K562 (cell line): ENCODE results near the gene CD9. TPM values are rescaled to one million over a fixed set of nuclear protein-coding genes. Genes with fewer than 3 reads are reported as not detected.
A peak's percentile ranks its signal among the peaks of the same experiment; 100 is the strongest.

Source experiments
- ATAC-seq: fragments of 200-7000 bp; cut with Tn5 transposase; 3 replicates; pipeline ENCODE4 v1.9.1; 2020; ENCODE audit warnings: moderate library complexity
- BruUV-seq: library from RNA; stranded (reverse); fragments of 400-500 nt; replicated peaks from 2 replicates; lab custom pipeline; 2021; lab: Mats Ljungman, UMichigan
- CTCF ChIA-PET: fragments of 300-600 bp; formaldehyde crosslinking; extraction: SDS; loops from one replicate; lab custom pipeline; 2021; ENCODE audit warnings: low intra/inter-chr PET ratio; lab: Yijun Ruan, JAX
- POLR2A ChIA-PET: fragments of 300-600, 350-650 bp; sonication (Branson Sonifier 250); formaldehyde crosslinking; extraction: SDS; loops from one replicate; lab custom pipeline; 2021; ENCODE audit warnings: antibody characterized with exemption, inconsistent platforms; lab: Yijun Ruan, JAX
- DNase-seq, 4 experiments: peaks; one replicate each; pipeline versions ENCODE4 v3.0.0 to v3.0.0-alpha.2; 2011 to 2018; ENCODE audit warnings: low spot score in 3 of 4, mixed read lengths in 3 of 4; ENCODE audit errors: extremely low read depth in 1 of 4
- FAIRE-seq: peaks from 2 replicates; lab custom pipeline; 2011; peaks lifted over from hg19 to GRCh38; lab: Jason Lieb, UNC
- H2AFZ ChIP-seq: 2 replicates; pipeline ENCODE4 v1.6.0; 2011; ENCODE audit warnings: low read depth, low read length, control low read depth, inconsistent platforms
- H3K27ac ChIP-seq: fragments of 200-600 bp; 3 replicates; pipeline ENCODE4 v1.8.0; 2011; ENCODE audit warnings: low read depth, mild to moderate bottlenecking, control low read depth, inconsistent platforms, low read length, moderate library complexity, mixed read lengths; ENCODE audit errors: extremely low read depth
- H3K27me3 ChIP-seq, 2 experiments: fragments of 300-600 bp in 1 of 2; 2 replicates in 1 of 2; 3 replicates in 1 of 2; pipeline versions ENCODE4 v1.6.0 to v1.8.0; 2011; ENCODE audit warnings: inconsistent platforms in 2 of 2, low read length in 2 of 2, mild to moderate bottlenecking in 1 of 2, mixed read lengths in 1 of 2, moderate library complexity in 1 of 2; ENCODE audit not compliant: control insufficient read depth in 2 of 2, insufficient read depth in 2 of 2
- H3K36me3 ChIP-seq: fragments of 300-600 bp; 3 replicates; pipeline ENCODE4 v1.8.0; 2011; ENCODE audit warnings: mild to moderate bottlenecking, low read length, inconsistent platforms; ENCODE audit not compliant: control insufficient read depth, insufficient read depth
- H3K4me1 ChIP-seq, 2 experiments: fragments of 200-600 bp in 1 of 2; replicated peaks in 1 of 2; 2 replicates in 1 of 2; 3 replicates in 1 of 2; pipeline versions ENCODE4 v1.5.1 to v1.8.0; 2011; ENCODE audit warnings: inconsistent platforms in 2 of 2, low read length in 2 of 2, mild to moderate bottlenecking in 1 of 2, mixed read lengths in 1 of 2, moderate library complexity in 1 of 2; ENCODE audit not compliant: control insufficient read depth in 2 of 2, insufficient read depth in 2 of 2
- H3K4me2 ChIP-seq: 2 replicates; pipeline ENCODE4 v1.6.1; 2011; ENCODE audit warnings: low read length, control low read depth, inconsistent platforms, mixed read lengths; ENCODE audit not compliant: insufficient read depth
- H3K4me3 ChIP-seq: fragments of 200-600 bp; sonication (generic), shearing (Covaris generic); 2 replicates; pipeline ENCODE4 v1.5.1; 2016; ENCODE audit warnings: control low read depth, inconsistent platforms
- H3K79me2 ChIP-seq: fragments of 200-600 bp; 3 replicates; pipeline ENCODE4 v1.8.0; 2011; ENCODE audit warnings: low read length, inconsistent platforms; ENCODE audit not compliant: control insufficient read depth, insufficient read depth
- H3K9ac ChIP-seq, 2 experiments: 2 replicates each; pipeline versions ENCODE4 v1.6.0 to v1.6.1; 2011; ENCODE audit warnings: low read depth in 2 of 2, low read length in 2 of 2, control low read depth in 1 of 2, inconsistent platforms in 1 of 2, mild to moderate bottlenecking in 1 of 2, mixed read lengths in 1 of 2; ENCODE audit not compliant: insufficient read depth in 1 of 2
- H3K9me1 ChIP-seq: one replicate; pipeline ENCODE4 v1.6.0; 2011; ENCODE audit warnings: inconsistent platforms, mild to moderate bottlenecking, low read length, moderate library complexity; ENCODE audit not compliant: control insufficient read depth, insufficient read depth
- H3K9me3 ChIP-seq: replicated peaks from 2 replicates; pipeline ENCODE4 v1.5.1; 2011; ENCODE audit warnings: low read depth, low read length, inconsistent platforms; ENCODE audit not compliant: control insufficient read depth, insufficient read depth
- H4K20me1 ChIP-seq: replicated peaks from 2 replicates; pipeline ENCODE4 v1.6.1; 2011; ENCODE audit warnings: low read length, inconsistent platforms, mixed read lengths; ENCODE audit not compliant: control insufficient read depth, insufficient read depth
- BCL6 ChIP-seq: fragments of 250-450 bp; sonication (Bioruptor Pico); IDR thresholded peaks from 2 replicates; pipeline ENCODE4 v1.4.0; 2020
- CBX5 ChIP-seq: IDR thresholded peaks from 2 replicates; pipeline ENCODE4 v1.6.1; 2014; ENCODE audit warnings: low read depth, borderline replicate concordance
- EWSR1 ChIP-seq: fragments of 450-650 bp; IDR thresholded peaks from 2 replicates; pipeline ENCODE4 v1.6.1; 2018; ENCODE audit warnings: borderline replicate concordance, mild to moderate bottlenecking, low read depth, moderate library complexity; ENCODE audit not compliant: partially characterized antibody
- FIP1L1 ChIP-seq: fragments of 200-400 bp; formaldehyde crosslinking; IDR thresholded peaks from 2 replicates; pipeline ENCODE4 v1.6.1; 2018; ENCODE audit warnings: mild to moderate bottlenecking, low read depth, low read length; ENCODE audit not compliant: poor library complexity, severe bottlenecking
- FOXA3 ChIP-seq, 2 experiments: fragments of 450-650 bp in 1 of 2; sonication (generic) in 1 of 2; formaldehyde crosslinking; IDR thresholded peaks in 1 of 2; conservative IDR thresholded peaks in 1 of 2; 2 replicates each; pipeline versions ENCODE4 v1.4.0 to v1.8.0; 2020 to 2022; ENCODE audit warnings: mild to moderate bottlenecking in 2 of 2, missing genetic modification reagents in 1 of 2
- KDM4B ChIP-seq, 2 experiments: fragments of 450-650 bp in 1 of 2; sonication (generic) in 1 of 2; IDR thresholded peaks; 2 replicates each; pipeline ENCODE4 v1.6.1; 2016 to 2017; ENCODE audit warnings: borderline replicate concordance in 2 of 2, antibody characterized with exemption in 1 of 2, low read depth in 1 of 2, mild to moderate bottlenecking in 1 of 2
- MEF2A ChIP-seq: IDR thresholded peaks from 2 replicates; pipeline ENCODE4 v1.6.1; 2011; ENCODE audit warnings: low read depth, mild to moderate bottlenecking, low read length, moderate library complexity; ENCODE audit not compliant: control insufficient read depth
- POLR2AphosphoS5 ChIP-seq: IDR thresholded peaks from 2 replicates; pipeline ENCODE4 v1.6.1; 2011; ENCODE audit warnings: mild to moderate bottlenecking, low read depth, low read length, moderate library complexity; ENCODE audit not compliant: control insufficient read depth, insufficient read depth
- PTBP1 ChIP-seq: fragments of 200-400 bp; formaldehyde crosslinking; IDR thresholded peaks from 2 replicates; pipeline ENCODE4 v1.6.1; 2017; ENCODE audit warnings: low read depth, low read length
- ZBTB43 ChIP-seq: sonication (generic); formaldehyde crosslinking; IDR thresholded peaks from 2 replicates; pipeline ENCODE4 v1.8.0; 2023; ENCODE audit warnings: mild to moderate bottlenecking, missing genetic modification reagents
- ZNF274 ChIP-seq: IDR thresholded peaks from 2 replicates; pipeline ENCODE4 v1.6.1; 2011; ENCODE audit warnings: low read depth, mild to moderate bottlenecking, low read length, moderate library complexity, borderline replicate concordance
- WGBS: fragments of 100-300 bp; shearing (Covaris generic); methylation state at CpG from one replicate; pipeline ENCODE4 v1.1.6; 2016; ENCODE audit warnings: low coverage, mixed read lengths; ENCODE audit not compliant: insufficient coverage; ENCODE audit errors: missing lambda C conversion rate; 5-methylcytosine and 5-hydroxymethylcytosine counted together
- in situ Hi-C: fragments of 300-500 bp; cut with MboI; formaldehyde crosslinking; loops from 4 replicates; pipeline ENCODE4 v1.15.0; 2018; ENCODE audit warnings: inconsistent platforms, mixed read lengths
- intact Hi-C: fragments of 100-400 bp; cut with micrococcal nuclease; formaldehyde crosslinking; loops from 2 replicates; pipeline ENCODE4 v1.14.2; 2022
- polyA plus RNA-seq, 8 experiments: library from polyadenylated mRNA; depleted of rRNA in 4 of 8; stranded (reverse) in 5 of 8; unstranded in 3 of 8; fragments of >200 nt; fragmentation: Nextera tagmentation in 2 of 8; fragmentation: Illumina TruSeq in 1 of 8; extraction: Ambion mirVana in 2 of 8; extraction: Trizol in 1 of 8; gene quantifications; 2 replicates each; pipeline versions ENCODE4 v1.2.1 to v1.2.3, GENCODE V29; 2011 to 2014; ENCODE audit warnings: inconsistent platforms in 1 of 8, missing spikeins in 1 of 8
- total RNA-seq, 7 experiments: library from RNA; depleted of rRNA in 6 of 7; stranded (reverse); fragments of >200 nt in 6 of 7; fragmentation: Illumina TruSeq in 2 of 7; extraction: Trizol in 2 of 7; gene quantifications; 2 replicates each; pipeline versions ENCODE4 v1.2.1 to v1.2.3, GENCODE V29; 2011 to 2021; ENCODE audit warnings: low replicate concordance in 1 of 7
- TF ChIP-seq, protein P1 (sequence below): fragments of 250-450 bp; sonication (Bioruptor Pico); IDR thresholded peaks from 2 replicates; pipeline ENCODE4 v1.8.0; 2022; ENCODE audit warnings: moderate library complexity, mild to moderate bottlenecking, inconsistent platforms
- TF ChIP-seq, protein P2 (sequence below): fragments of 450-650 bp; IDR thresholded peaks from 2 replicates; pipeline ENCODE4 v1.6.1; 2017; ENCODE audit warnings: mild to moderate bottlenecking, moderate library complexity

The CD9 gene
- total and polyA plus RNA-seq, 9 of the 15 experiments (the other 6 are each of a cell fraction or from before 2014, with no cell fraction given) = 0.43 to 5.6 (median 0.62) TPM

DNA sequence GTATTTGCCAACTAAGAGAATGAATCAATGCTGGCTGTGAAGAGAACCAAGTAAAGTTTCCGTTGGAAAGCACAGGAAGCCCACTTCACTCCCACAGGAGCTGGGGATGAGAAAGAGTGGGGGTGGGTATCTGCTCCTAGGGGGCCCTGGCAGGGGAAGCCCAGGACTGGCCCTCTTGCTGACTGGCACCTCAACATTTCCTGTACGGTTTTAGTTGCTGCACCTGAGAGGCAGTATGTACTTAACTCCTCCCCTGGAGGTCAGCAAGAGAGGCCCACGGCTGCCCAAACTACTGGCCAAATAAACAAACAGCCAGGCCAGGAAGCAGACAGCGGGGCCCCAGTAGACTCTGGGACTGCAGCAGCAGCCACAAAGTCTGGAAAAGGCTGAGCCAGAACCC is 41.9 kb upstream of the CD9 start:
- Histone ChIP-seq H4K20me1 (no peaks in the 10 kb centered on the region), H3K79me2 (no peaks in the 10 kb centered on the region), H3K4me1 (peaks cover 0 to 19% of the 10 kb centered on the region in 2 experiments; a peak in 4 of 5 replicates), H3K9me1 (no peaks in the 10 kb centered on the region), H3K36me3 (no peaks in the 10 kb centered on the region), H3K4me3 (no peak overlapping the region), H2AFZ (peak overlapping the region; percentile 17; the same call in 1 of the 2 replicates), H3K9ac (no peak overlapping the region), H3K27ac (no peak overlapping the region), H3K27me3 (no peaks in the 10 kb centered on the region), H3K4me2 (no peak overlapping the region), H3K9me3 (no peaks in the 10 kb centered on the region)
- BruUV-seq = no TSS peak
- WGBS = 31% methylated on average over 2 of the region's 4 CpGs
- no peak for TF ChIP-seq MEF2A
- TF ChIP-seq FIP1L1 = no peak
- no peak for TF ChIP-seq POLR2AphosphoS5
- no peak for TF ChIP-seq EWSR1
- TF ChIP-seq, protein P1, sequence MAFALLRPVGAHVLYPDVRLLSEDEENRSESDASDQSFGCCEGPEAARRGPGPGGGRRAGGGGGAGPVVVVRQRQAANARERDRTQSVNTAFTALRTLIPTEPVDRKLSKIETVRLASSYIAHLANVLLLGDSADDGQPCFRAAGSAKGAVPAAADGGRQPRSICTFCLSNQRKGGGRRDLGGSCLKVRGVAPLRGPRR = no peak
- DNase-seq (no peak), FAIRE-seq (no peak), ATAC-seq (no peak)
- POLR2A ChIA-PET = no interaction called here
- intact Hi-C loops = no loop called here
- CTCF ChIA-PET = no interaction called here
- in situ Hi-C loops = no loop called here

DNA sequence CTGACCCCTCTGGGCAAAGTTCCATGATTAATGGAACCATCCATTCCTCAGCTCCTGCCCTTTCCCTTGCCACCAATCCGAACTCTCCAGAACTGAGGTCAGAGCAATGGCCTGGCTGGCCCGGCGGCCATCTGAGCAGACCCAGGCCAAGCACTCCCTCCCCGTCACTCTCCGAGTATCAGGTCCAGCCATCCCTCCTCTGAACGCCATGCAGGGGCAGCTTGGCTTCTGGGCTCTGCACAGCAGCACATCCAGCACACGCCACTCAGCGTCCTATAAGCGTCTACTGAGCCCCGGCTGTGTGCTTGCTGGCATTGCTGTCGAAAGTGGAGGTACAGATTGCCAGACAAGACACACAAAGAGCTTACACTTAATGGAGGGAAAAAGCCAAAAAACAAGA is 41.5 kb upstream of the CD9 start:
- no peaks in the 10 kb centered on the region for H3K9me1 ChIP-seq
- H3K9ac ChIP-seq = no peak overlapping the region
- no peaks in the 10 kb centered on the region for H3K27me3 ChIP-seq
- no peak overlapping the region for H3K4me2 ChIP-seq
- no TSS peak for BruUV-seq
- in situ Hi-C loops (no loop called here), intact Hi-C loops (no loop called here)
- WGBS = 83% methylated on average over 11 of the region's 11 CpGs
- POLR2A ChIA-PET = no interaction called here
- CTCF ChIA-PET = no interaction called here
- FAIRE-seq (no peak), ATAC-seq (no peak), DNase-seq (no peak)
- no peak overlapping the region for H2AFZ ChIP-seq
- H4K20me1 ChIP-seq = no peaks in the 10 kb centered on the region
- H3K36me3 ChIP-seq = no peaks in the 10 kb centered on the region
- no peaks in the 10 kb centered on the region for H3K9me3 ChIP-seq
- peaks cover 0 to 19% of the 10 kb centered on the region in 2 experiments; a peak in 4 of 5 replicates for H3K4me1 ChIP-seq
- H3K79me2 ChIP-seq = no peaks in the 10 kb centered on the region
- no peak overlapping the region for H3K27ac ChIP-seq
- no peak overlapping the region for H3K4me3 ChIP-seq
- TF ChIP-seq CBX5 = no peak
- TF ChIP-seq ZBTB43 (CRISPR knock-in tag) = no peak
- TF ChIP-seq PTBP1 = no peak
- TF ChIP-seq, protein P2, sequence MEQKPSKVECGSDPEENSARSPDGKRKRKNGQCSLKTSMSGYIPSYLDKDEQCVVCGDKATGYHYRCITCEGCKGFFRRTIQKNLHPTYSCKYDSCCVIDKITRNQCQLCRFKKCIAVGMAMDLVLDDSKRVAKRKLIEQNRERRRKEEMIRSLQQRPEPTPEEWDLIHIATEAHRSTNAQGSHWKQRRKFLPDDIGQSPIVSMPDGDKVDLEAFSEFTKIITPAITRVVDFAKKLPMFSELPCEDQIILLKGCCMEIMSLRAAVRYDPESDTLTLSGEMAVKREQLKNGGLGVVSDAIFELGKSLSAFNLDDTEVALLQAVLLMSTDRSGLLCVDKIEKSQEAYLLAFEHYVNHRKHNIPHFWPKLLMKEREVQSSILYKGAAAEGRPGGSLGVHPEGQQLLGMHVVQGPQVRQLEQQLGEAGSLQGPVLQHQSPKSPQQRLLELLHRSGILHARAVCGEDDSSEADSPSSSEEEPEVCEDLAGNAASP = no peak
- TF ChIP-seq KDM4B (IDR thresholded peaks at IDR 0.05; ENCODE audit: borderline replicate concordance in 2 of 2, low read depth in 1 of 2) = no peak
- TF ChIP-seq BCL6 (CRISPR knock-in tag) = no peak
- no peak for TF ChIP-seq ZNF274
- TF ChIP-seq FOXA3 (CRISPR knock-in tag; conservative IDR thresholded peaks at IDR 0.05 in 1 of 2, IDR thresholded peaks at IDR 0.05 in 1 of 2) = no peak
